Thyroid gland (tissue), 4 donors: ENCODE results near the gene ATXN7L3.

Experiments used
- POLR2A ChIP-seq, 2 donors: fragments of 450-650 bp; IDR thresholded peaks; one replicate each; pipeline ENCODE4 v1.6.1; 2017; ENCODE audit warnings: antibody characterized with exemption in 2 of 2, mild to moderate bottlenecking in 2 of 2, moderate library complexity in 1 of 2
- TF ChIP-seq, protein P1 (sequence below), 6 experiments: fragments of 200-600 bp in 3 of 6; fragments of 450-650 bp in 3 of 6; sonication (generic) in 3 of 6; IDR thresholded peaks; one replicate each; pipeline ENCODE4 v1.5.1; 2016 to 2019; ENCODE audit warnings: antibody characterized with exemption in 6 of 6, mild to moderate bottlenecking in 2 of 6, inconsistent platforms in 1 of 6, moderate library complexity in 1 of 6

DNA sequence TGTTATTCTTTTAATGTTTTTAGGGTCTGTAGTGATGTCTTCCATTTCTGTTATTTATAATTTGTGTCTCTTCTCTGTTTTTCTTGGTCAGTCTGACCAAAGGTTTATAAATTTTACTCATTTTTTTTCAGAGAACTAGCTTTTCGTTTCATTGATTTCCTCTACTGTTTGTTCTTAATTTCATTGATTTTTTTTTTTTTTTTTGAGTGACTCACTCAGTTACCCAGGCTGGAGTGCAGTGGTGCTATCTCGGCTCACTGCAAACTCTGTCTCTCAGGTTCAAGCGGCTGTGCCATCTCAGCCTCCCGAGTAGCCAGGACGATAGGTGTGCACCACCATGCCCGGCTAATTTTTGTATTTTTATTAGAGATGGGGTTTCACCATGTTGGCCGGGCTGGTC is 32.4 kb upstream of the ATXN7L3 start:
- TF ChIP-seq, protein P1, sequence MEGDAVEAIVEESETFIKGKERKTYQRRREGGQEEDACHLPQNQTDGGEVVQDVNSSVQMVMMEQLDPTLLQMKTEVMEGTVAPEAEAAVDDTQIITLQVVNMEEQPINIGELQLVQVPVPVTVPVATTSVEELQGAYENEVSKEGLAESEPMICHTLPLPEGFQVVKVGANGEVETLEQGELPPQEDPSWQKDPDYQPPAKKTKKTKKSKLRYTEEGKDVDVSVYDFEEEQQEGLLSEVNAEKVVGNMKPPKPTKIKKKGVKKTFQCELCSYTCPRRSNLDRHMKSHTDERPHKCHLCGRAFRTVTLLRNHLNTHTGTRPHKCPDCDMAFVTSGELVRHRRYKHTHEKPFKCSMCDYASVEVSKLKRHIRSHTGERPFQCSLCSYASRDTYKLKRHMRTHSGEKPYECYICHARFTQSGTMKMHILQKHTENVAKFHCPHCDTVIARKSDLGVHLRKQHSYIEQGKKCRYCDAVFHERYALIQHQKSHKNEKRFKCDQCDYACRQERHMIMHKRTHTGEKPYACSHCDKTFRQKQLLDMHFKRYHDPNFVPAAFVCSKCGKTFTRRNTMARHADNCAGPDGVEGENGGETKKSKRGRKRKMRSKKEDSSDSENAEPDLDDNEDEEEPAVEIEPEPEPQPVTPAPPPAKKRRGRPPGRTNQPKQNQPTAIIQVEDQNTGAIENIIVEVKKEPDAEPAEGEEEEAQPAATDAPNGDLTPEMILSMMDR (IDR thresholded peaks at IDR 0.05), result no peak
- TF ChIP-seq POLR2A (IDR thresholded peaks at IDR 0.05), result no peak
